Naive thymus-derived CD4-positive, alpha-beta T cell (primary cell): Measurements from ENCODE around the gene PTPRN2. TPM values are rescaled to one million over a fixed set of nuclear protein-coding genes. Genes with fewer than 3 reads are reported as not detected.
A peak's percentile ranks its signal among the peaks of the same experiment; 100 is the strongest.
"Not testable (repeated sequence)": the region's sequence is repeated elsewhere in the genome, so short reads cannot be mapped to it uniquely, and the experiment has no call there.

ENCODE experiments used
- ATAC-seq: fragments of 150-1000 bp; cut with Tn5 transposase; 2 replicates; pipeline ENCODE4 v1.10.0; 2021; ENCODE audit warnings: mild to moderate bottlenecking, moderate library complexity
- CTCF ChIA-PET: fragments of 350-600 bp; sonication (Branson Sonifier 250); formaldehyde crosslinking; loops from one replicate; lab custom pipeline; 2021; ENCODE audit warnings: antibody characterized with exemption; lab: Charles Lee
- POLR2A ChIA-PET: fragments of 350-600 bp; sonication (Branson Sonifier 250); formaldehyde crosslinking; loops from one replicate; lab custom pipeline; 2021; ENCODE audit warnings: antibody characterized with exemption, inconsistent platforms; lab: Charles Lee
- DNase-seq, 9 donors: peaks; one replicate each; pipeline versions ENCODE4 v3.0.0 to v3.0.0-alpha.2; 2020 to 2022; ENCODE audit warnings: mixed read lengths in 1 of 9
- H3K27ac ChIP-seq: one replicate; pipeline ENCODE4 v1.7.0; 2013; ENCODE audit warnings: mild to moderate bottlenecking, low read depth, low read length, moderate library complexity
- H3K27me3 ChIP-seq, 2 donors: one replicate each; pipeline ENCODE4 v1.7.0; 2013; ENCODE audit warnings: low read length in 2 of 2, mild to moderate bottlenecking in 2 of 2, moderate library complexity in 2 of 2; ENCODE audit not compliant: control insufficient read depth in 2 of 2, insufficient read depth in 2 of 2
- H3K36me3 ChIP-seq, 3 experiments: 1 replicate in 2 of 3; 2 replicates in 1 of 3; pipeline ENCODE4 v1.7.0; 2013; ENCODE audit warnings: low read length in 3 of 3, mild to moderate bottlenecking in 3 of 3, moderate library complexity in 1 of 3; ENCODE audit not compliant: insufficient read depth in 3 of 3, control insufficient read depth in 2 of 3
- H3K4me1 ChIP-seq, 2 donors: one replicate each; pipeline ENCODE4 v1.7.0; 2013; ENCODE audit warnings: low read length in 2 of 2, mild to moderate bottlenecking in 2 of 2, moderate library complexity in 1 of 2; ENCODE audit not compliant: control insufficient read depth in 2 of 2, insufficient read depth in 2 of 2
- H3K4me3 ChIP-seq: 2 replicates; pipeline ENCODE4 v1.7.0; 2013; ENCODE audit warnings: mild to moderate bottlenecking, low read length
- H3K9me3 ChIP-seq, 3 experiments: 1 replicate in 2 of 3; 2 replicates in 1 of 3; pipeline ENCODE4 v1.7.0; 2013; ENCODE audit warnings: low read length in 3 of 3; ENCODE audit not compliant: control insufficient read depth in 2 of 3
- H3K27ac Mint-ChIP-seq, 9 donors: one replicate each; pipeline ENCODE4 v1.8.0; 2020 to 2022; ENCODE audit warnings: mixed read lengths in 9 of 9, mild to moderate bottlenecking in 8 of 9, moderate library complexity in 5 of 9, inconsistent platforms in 2 of 9
- H3K27me3 Mint-ChIP-seq, 5 donors: one replicate each; pipeline ENCODE4 v1.8.0; 2021 to 2022; ENCODE audit warnings: mixed read lengths in 5 of 5, mild to moderate bottlenecking in 1 of 5
- H3K36me3 Mint-ChIP-seq, 5 donors: one replicate each; pipeline ENCODE4 v1.8.0; 2020 to 2022; ENCODE audit warnings: mixed read lengths in 5 of 5, mild to moderate bottlenecking in 3 of 5, inconsistent platforms in 1 of 5
- H3K4me1 Mint-ChIP-seq, 7 donors: one replicate each; pipeline ENCODE4 v1.8.0; 2020 to 2022; ENCODE audit warnings: mixed read lengths in 7 of 7, mild to moderate bottlenecking in 3 of 7, inconsistent platforms in 1 of 7
- H3K4me3 Mint-ChIP-seq, 10 donors: one replicate each; pipeline ENCODE4 v1.8.0; 2020 to 2022; ENCODE audit warnings: mild to moderate bottlenecking in 10 of 10, mixed read lengths in 10 of 10, moderate library complexity in 6 of 10, inconsistent platforms in 2 of 10
- H3K9me3 Mint-ChIP-seq, 11 donors: one replicate each; pipeline ENCODE4 v1.8.0; 2020 to 2022; ENCODE audit warnings: mixed read lengths in 11 of 11, mild to moderate bottlenecking in 4 of 11, inconsistent platforms in 1 of 11, moderate library complexity in 1 of 11
- intact Hi-C, 2 donors: fragments of 100-400 bp; cut with micrococcal nuclease; formaldehyde crosslinking; loops; one replicate each; pipeline ENCODE4 v1.15.1; 2023
- polyA plus RNA-seq, 2 donors: library from polyadenylated mRNA; unstranded; fragments of 300-500 nt; fragmentation: Illumina TruSeq; gene quantifications; one replicate each; pipeline ENCODE4 v1.2.3, GENCODE V29; 2021
- total RNA-seq, 6 experiments: library from RNA in 5 of 6; stranded (reverse) in 5 of 6; gene quantifications; 1 replicate in 5 of 6; 2 replicates in 1 of 6; pipeline ENCODE4 v1.2.3 and lab custom pipeline; 2021 to 2026

The PTPRN2 gene
- total and polyA plus RNA-seq, 7 experiments from 2014 or later = 0.58 to 2.3 (median 1.4) TPM

- Mint-ChIP-seq H3K27ac (no peak overlapping the region), H3K4me1 (no peaks in the 10 kb centered on the region), H3K36me3 (peaks cover 0 to 4% (median 0%) of the 10 kb centered on the region in 5 donors), H3K9me3 (peaks cover 0 to 17% (median 1%) of the 10 kb centered on the region in 11 donors), H3K4me3 (no peak overlapping the region), H3K27me3 (peaks cover 0 to 12% (median 0%) of the 10 kb centered on the region in 5 donors)
- DNase-seq (no peak), ATAC-seq (no peak)
- no peaks in the 10 kb centered on the region for H3K4me1 ChIP-seq
- H3K27ac ChIP-seq = no peak overlapping the region
- H3K36me3 ChIP-seq = no peaks in the 10 kb centered on the region
- H3K9me3 ChIP-seq = no peaks in the 10 kb centered on the region
- POLR2A ChIA-PET = no interaction called here
- no peaks in the 10 kb centered on the region for H3K27me3 ChIP-seq
- CTCF ChIA-PET = no interaction called here
- intact Hi-C loops = no loop called here
- H3K4me3 ChIP-seq = no peak overlapping the region
Measured at GRCh38 chr7:158161194-158161593, 426.4 kb downstream of the PTPRN2 start.

- H3K27me3 Mint-ChIP-seq = peaks cover 0 to 12% (median 0%) of the 10 kb centered on the region in 5 donors
- Histone ChIP-seq H3K27me3 (no peaks in the 10 kb centered on the region), H3K4me1 (no peaks in the 10 kb centered on the region), H3K36me3 (no peaks in the 10 kb centered on the region), H3K27ac (no peak overlapping the region), H3K9me3 (no peaks in the 10 kb centered on the region), H3K4me3 (no peak overlapping the region)
- H3K36me3 Mint-ChIP-seq = peaks cover 0 to 4% (median 2%) of the 10 kb centered on the region in 5 donors
- POLR2A ChIA-PET = no interaction called here
- H3K27ac Mint-ChIP-seq = no peak overlapping the region
- DNase-seq (no peak), ATAC-seq (no peak)
- H3K9me3 Mint-ChIP-seq = peaks cover 0 to 26% (median 9%) of the 10 kb centered on the region in 11 donors
- CTCF ChIA-PET = no interaction called here
- intact Hi-C loops = no loop called here
- H3K4me3 Mint-ChIP-seq = no peak overlapping the region
- no peaks in the 10 kb centered on the region for H3K4me1 Mint-ChIP-seq
Measured at GRCh38 chr7:158160199-158160598, 427.4 kb downstream of the PTPRN2 start.

- H3K4me3 ChIP-seq = no peak overlapping the region
- no peak overlapping the region for H3K27ac ChIP-seq
- no peaks in the 10 kb centered on the region for H3K27me3 ChIP-seq
- no peaks in the 10 kb centered on the region for H3K4me1 Mint-ChIP-seq
- H3K27ac Mint-ChIP-seq = no peak overlapping the region
- no peak overlapping the region for H3K4me3 Mint-ChIP-seq
- H3K36me3 Mint-ChIP-seq = peaks cover 0 to 4% (median 0%) of the 10 kb centered on the region in 5 donors
- ATAC-seq = no peak
- ChIA-PET CTCF (no interaction called here), POLR2A (no interaction called here)
- H3K4me1 ChIP-seq = no peaks in the 10 kb centered on the region
- intact Hi-C loops = no loop called here
- H3K9me3 Mint-ChIP-seq = peaks cover 0 to 15% (median 5%) of the 10 kb centered on the region in 11 donors
- no peaks in the 10 kb centered on the region for H3K36me3 ChIP-seq
- DNase-seq = no peak
- peaks cover 0 to 10% (median 0%) of the 10 kb centered on the region in 5 donors for H3K27me3 Mint-ChIP-seq
- H3K9me3 ChIP-seq = no peaks in the 10 kb centered on the region
Measured at GRCh38 chr7:158157460-158157859, 430.2 kb downstream of the PTPRN2 start.

- intact Hi-C loops, H3K4me1 Mint-ChIP-seq, POLR2A ChIA-PET, H3K9me3 ChIP-seq, ATAC-seq, CTCF ChIA-PET, H3K36me3 Mint-ChIP-seq, H3K4me3 ChIP-seq, H3K4me3 Mint-ChIP-seq, H3K27ac ChIP-seq, H3K27ac Mint-ChIP-seq, H3K36me3 ChIP-seq, H3K27me3 ChIP-seq, H3K27me3 Mint-ChIP-seq, H3K4me1 ChIP-seq: not testable (repeated sequence)
- peaks cover 0 to 19% (median 5%) of the 10 kb centered on the region in 11 donors for H3K9me3 Mint-ChIP-seq
- DNase-seq = peak in 2 of 9 donors; percentile 33 to 37
Measured at GRCh38 chr7:158151273-158151672, 436.4 kb downstream of the PTPRN2 start.

- Mint-ChIP-seq H3K4me1 (no peaks in the 10 kb centered on the region), H3K36me3 (peaks cover 0 to 4% (median 0%) of the 10 kb centered on the region in 5 donors), H3K4me3 (no peak overlapping the region), H3K9me3 (peaks cover 0 to 11% (median 2%) of the 10 kb centered on the region in 11 donors), H3K27me3 (peaks cover 0 to 9% (median 0%) of the 10 kb centered on the region in 5 donors), H3K27ac (no peak overlapping the region)
- Histone ChIP-seq H3K4me3 (no peak overlapping the region), H3K9me3 (peaks cover 0 to 3% (median 0%) of the 10 kb centered on the region in 3 experiments), H3K27me3 (no peaks in the 10 kb centered on the region), H3K4me1 (no peaks in the 10 kb centered on the region), H3K36me3 (no peaks in the 10 kb centered on the region), H3K27ac (no peak overlapping the region)
- DNase-seq (no peak), ATAC-seq (no peak)
- intact Hi-C loops = no loop called here
- ChIA-PET POLR2A (no interaction called here), CTCF (no interaction called here)
Measured at GRCh38 chr7:158150234-158150633, 437.4 kb downstream of the PTPRN2 start.

- ATAC-seq, H3K27ac Mint-ChIP-seq, H3K4me3 ChIP-seq, H3K27me3 ChIP-seq, DNase-seq, H3K9me3 ChIP-seq, H3K36me3 ChIP-seq, H3K36me3 Mint-ChIP-seq, H3K27me3 Mint-ChIP-seq, H3K4me3 Mint-ChIP-seq, CTCF ChIA-PET, H3K4me1 Mint-ChIP-seq, POLR2A ChIA-PET, H3K27ac ChIP-seq, H3K4me1 ChIP-seq: not testable (repeated sequence)
- peaks cover 0 to 17% (median 0%) of the 10 kb centered on the region in 11 donors for H3K9me3 Mint-ChIP-seq
- intact Hi-C loops = loop anchor here in 1 of 2 donors (5.0 kb wide), 1 partner anchor 140 kb away; no protein-coding TSS in a partner anchor
Measured at GRCh38 chr7:158147431-158147830, 440.2 kb downstream of the PTPRN2 start.

GRCh38 chr7:158145370-158145769, 442.3 kb downstream of the PTPRN2 start:
- Mint-ChIP-seq H3K36me3 (peaks cover 0 to 2% (median 0%) of the 10 kb centered on the region in 5 donors), H3K27ac (no peak overlapping the region), H3K4me1 (no peaks in the 10 kb centered on the region), H3K4me3 (no peak overlapping the region), H3K9me3 (peaks cover 0 to 14% (median 0%) of the 10 kb centered on the region in 11 donors), H3K27me3 (no peaks in the 10 kb centered on the region)
- CTCF ChIA-PET = no interaction called here
- no peak overlapping the region for H3K27ac ChIP-seq
- H3K4me3 ChIP-seq = no peak overlapping the region
- no peaks in the 10 kb centered on the region for H3K36me3 ChIP-seq
- ATAC-seq (no peak), DNase-seq (no peak)
- H3K27me3 ChIP-seq = no peaks in the 10 kb centered on the region
- intact Hi-C loops = loop anchor here in 1 of 2 donors (5.0 kb wide), 1 partner anchor 138 kb away; no protein-coding TSS in a partner anchor
- H3K9me3 ChIP-seq = peaks cover 0 to 3% (median 0%) of the 10 kb centered on the region in 3 experiments
- POLR2A ChIA-PET = no interaction called here
- no peaks in the 10 kb centered on the region for H3K4me1 ChIP-seq
